Endodermal cell (in vitro differentiated cells): ENCODE results near the gene UVRAG. TPM values are rescaled to one million over a fixed set of nuclear protein-coding genes. Genes with fewer than 3 reads are reported as not detected.
A peak's percentile ranks its signal among the peaks of the same experiment; 100 is the strongest.
"Not testable (repeated sequence)": the region's sequence is repeated elsewhere in the genome, so short reads cannot be mapped to it uniquely, and the experiment has no call there.

Experiments
- DNase-seq: peaks from one replicate; pipeline ENCODE4 v3.0.0-alpha.2; 2017
- H3K27ac ChIP-seq: 2 replicates; pipeline ENCODE4 v1.5.1; 2013; ENCODE audit warnings: mild to moderate bottlenecking, low read depth, low read length, moderate library complexity
- H3K27me3 ChIP-seq: 2 replicates; pipeline ENCODE4 v1.6.1; 2013; ENCODE audit warnings: mild to moderate bottlenecking, low read length, moderate library complexity; ENCODE audit not compliant: insufficient read depth, control insufficient read depth, poor library complexity, severe bottlenecking
- H3K36me3 ChIP-seq: 2 replicates; pipeline ENCODE4 v1.7.0; 2013; ENCODE audit warnings: mild to moderate bottlenecking, low read length, moderate library complexity; ENCODE audit not compliant: control insufficient read depth, insufficient read depth
- H3K4me1 ChIP-seq: one replicate; pipeline ENCODE4 v1.7.0; 2013; ENCODE audit warnings: low read length; ENCODE audit not compliant: control insufficient read depth, insufficient read depth
- H3K4me3 ChIP-seq: 2 replicates; pipeline ENCODE4 v1.5.1; 2013; ENCODE audit warnings: mild to moderate bottlenecking, low read length, moderate library complexity
- H3K9ac ChIP-seq: 2 replicates; pipeline ENCODE4 v1.6.1; 2013; ENCODE audit warnings: mild to moderate bottlenecking, low read length, moderate library complexity; ENCODE audit not compliant: poor library complexity, severe bottlenecking; ENCODE audit errors: extremely low read depth
- H3K9me3 ChIP-seq: 2 replicates; pipeline ENCODE4 v1.6.1; 2013; ENCODE audit warnings: mild to moderate bottlenecking, low read length, moderate library complexity; ENCODE audit not compliant: control insufficient read depth
- H3K27ac Mint-ChIP-seq: 2 replicates; pipeline ENCODE4 v1.8.0; 2020; ENCODE audit warnings: mixed read lengths
- H3K27me3 Mint-ChIP-seq: 2 replicates; pipeline ENCODE4 v1.8.0; 2021; ENCODE audit warnings: mild to moderate bottlenecking, mixed read lengths; ENCODE audit not compliant: insufficient read depth
- H3K36me3 Mint-ChIP-seq: 2 replicates; pipeline ENCODE4 v1.8.0; 2020; ENCODE audit warnings: low read depth, mixed read lengths
- H3K4me1 Mint-ChIP-seq: 2 replicates; pipeline ENCODE4 v1.8.0; 2020; ENCODE audit warnings: mixed read lengths
- H3K4me3 Mint-ChIP-seq: 2 replicates; pipeline ENCODE4 v1.8.0; 2020; ENCODE audit warnings: mild to moderate bottlenecking, moderate library complexity, mixed read lengths
- H3K9me3 Mint-ChIP-seq: 2 replicates; pipeline ENCODE4 v1.8.0; 2020; ENCODE audit warnings: mild to moderate bottlenecking, mixed read lengths
- CTCF ChIP-seq: fragments of 200-600 bp; sonication (generic); conservative IDR thresholded peaks from 2 replicates; pipeline ENCODE4 v1.5.0; 2021; ENCODE audit warnings: antibody characterized with exemption, mild to moderate bottlenecking
- WGBS, 2 experiments: methylation state at CpG; one replicate each; pipeline versions ENCODE4 v1.1.5 to v1.1.7; 2013; ENCODE audit warnings: missing lambda C conversion rate in 2 of 2, mixed read lengths in 1 of 2; ENCODE audit not compliant: insufficient coverage in 1 of 2, insufficient read length in 1 of 2; 5-methylcytosine and 5-hydroxymethylcytosine counted together
- total RNA-seq, 2 donors: library from RNA; stranded (reverse); fragmentation: NEBNext Ultra II Directional in 1 of 2; extraction: Animal tissue kit (Norgen Biotek cat#: 25700) in 1 of 2; gene quantifications; 2 replicates in 1 of 2; 3 replicates in 1 of 2; pipeline ENCODE4 v1.2.1, GENCODE V29; 2021

The UVRAG gene
- total RNA-seq, 2 donors from 2014 or later: 19.7 to 34.9 TPM

- H3K27me3 Mint-ChIP-seq: no peaks in the 10 kb centered on the region
- Histone ChIP-seq H3K9me3 (peaks cover 11% of the 10 kb centered on the region), H3K27ac (no peak overlapping the region), H3K9ac (no peak overlapping the region), H3K36me3 (peaks cover 4% of the 10 kb centered on the region), H3K27me3 (no peaks in the 10 kb centered on the region), H3K4me3 (no peak overlapping the region), H3K4me1 (no peaks in the 10 kb centered on the region)
- peaks cover 52% of the 10 kb centered on the region for H3K36me3 Mint-ChIP-seq
- TF ChIP-seq CTCF: no peak
- H3K4me1 Mint-ChIP-seq: peaks cover 12% of the 10 kb centered on the region
- DNase-seq: no peak
- H3K27ac Mint-ChIP-seq: no peak overlapping the region
- H3K4me3 Mint-ChIP-seq: no peak overlapping the region
- 90 to 92% methylated on average over 3 of the region's 3 CpGs for WGBS, 2 experiments
- peaks cover 6% of the 10 kb centered on the region for H3K9me3 Mint-ChIP-seq
These were observed 239.3 kb downstream of the UVRAG start for GRCh38 chr11:76054330-76054729.

- peaks cover 18% of the 10 kb centered on the region for H3K9me3 ChIP-seq
- no peak overlapping the region for H3K4me3 ChIP-seq
- no peaks in the 10 kb centered on the region for H3K4me1 ChIP-seq
- 100% methylated on average over 1 of the region's 1 CpG; no CpG with 5 or more reads in 1 of the 2 experiments for WGBS, 2 experiments
- no peak overlapping the region for H3K9ac ChIP-seq
- peaks cover 13% of the 10 kb centered on the region for H3K9me3 Mint-ChIP-seq
- H3K36me3 ChIP-seq: peaks cover 3% of the 10 kb centered on the region
- peaks cover 57% of the 10 kb centered on the region for H3K36me3 Mint-ChIP-seq
- no peaks in the 10 kb centered on the region for H3K27me3 Mint-ChIP-seq
- TF ChIP-seq CTCF: no peak
- peaks cover 12% of the 10 kb centered on the region for H3K4me1 Mint-ChIP-seq
- H3K27ac ChIP-seq: no peak overlapping the region
- DNase-seq: no peak
- H3K4me3 Mint-ChIP-seq: no peak overlapping the region
- H3K27ac Mint-ChIP-seq: no peak overlapping the region
- no peaks in the 10 kb centered on the region for H3K27me3 ChIP-seq
These were observed 241.9 kb downstream of the UVRAG start for GRCh38 chr11:76056876-76057275.

- H3K4me3 Mint-ChIP-seq, H3K36me3 ChIP-seq, DNase-seq, H3K4me3 ChIP-seq, H3K27ac Mint-ChIP-seq, H3K9ac ChIP-seq, H3K27ac ChIP-seq, H3K27me3 Mint-ChIP-seq, H3K27me3 ChIP-seq: not testable (repeated sequence)
- peaks cover 36% of the 10 kb centered on the region for H3K4me1 Mint-ChIP-seq
- H3K9me3 ChIP-seq: peaks cover 19% of the 10 kb centered on the region
- peaks cover 13% of the 10 kb centered on the region for H3K9me3 Mint-ChIP-seq
- peaks cover 36% of the 10 kb centered on the region for H3K36me3 Mint-ChIP-seq
- peaks cover 13% of the 10 kb centered on the region for H3K4me1 ChIP-seq
- 97 to 98% methylated on average over 13 to 32 of the region's 35 CpGs for WGBS, 2 experiments
These were observed 245.5 kb downstream of the UVRAG start for GRCh38 chr11:76060475-76061036.

- Histone ChIP-seq H3K4me3 (peak overlapping the region; percentile 7), H3K27ac (no peak overlapping the region), H3K27me3 (no peaks in the 10 kb centered on the region), H3K9ac (no peak overlapping the region), H3K4me1 (peaks cover 13% of the 10 kb centered on the region), H3K9me3 (peaks cover 19% of the 10 kb centered on the region), H3K36me3 (peaks cover 16% of the 10 kb centered on the region)
- H3K27me3 Mint-ChIP-seq: no peaks in the 10 kb centered on the region
- peaks cover 25% of the 10 kb centered on the region for H3K4me1 Mint-ChIP-seq
- 88 to 94% methylated on average over 4 to 5 of the region's 6 CpGs for WGBS, 2 experiments
- DNase-seq: no peak
- no peak overlapping the region for H3K27ac Mint-ChIP-seq
- TF ChIP-seq CTCF: no peak
- H3K4me3 Mint-ChIP-seq: no peak overlapping the region
- peaks cover 49% of the 10 kb centered on the region for H3K36me3 Mint-ChIP-seq
- H3K9me3 Mint-ChIP-seq: peaks cover 13% of the 10 kb centered on the region
These were observed 247.7 kb downstream of the UVRAG start for GRCh38 chr11:76062733-76063132.
